ENCODE results near the gene SLCO3A1. TPM values are rescaled to one million over a fixed set of nuclear protein-coding genes. Genes with fewer than 3 reads are reported as not detected.

The SLCO3A1 gene
- total RNA-seq, 1 experiment from 2014 or later, result 9.1 TPM

DNA sequence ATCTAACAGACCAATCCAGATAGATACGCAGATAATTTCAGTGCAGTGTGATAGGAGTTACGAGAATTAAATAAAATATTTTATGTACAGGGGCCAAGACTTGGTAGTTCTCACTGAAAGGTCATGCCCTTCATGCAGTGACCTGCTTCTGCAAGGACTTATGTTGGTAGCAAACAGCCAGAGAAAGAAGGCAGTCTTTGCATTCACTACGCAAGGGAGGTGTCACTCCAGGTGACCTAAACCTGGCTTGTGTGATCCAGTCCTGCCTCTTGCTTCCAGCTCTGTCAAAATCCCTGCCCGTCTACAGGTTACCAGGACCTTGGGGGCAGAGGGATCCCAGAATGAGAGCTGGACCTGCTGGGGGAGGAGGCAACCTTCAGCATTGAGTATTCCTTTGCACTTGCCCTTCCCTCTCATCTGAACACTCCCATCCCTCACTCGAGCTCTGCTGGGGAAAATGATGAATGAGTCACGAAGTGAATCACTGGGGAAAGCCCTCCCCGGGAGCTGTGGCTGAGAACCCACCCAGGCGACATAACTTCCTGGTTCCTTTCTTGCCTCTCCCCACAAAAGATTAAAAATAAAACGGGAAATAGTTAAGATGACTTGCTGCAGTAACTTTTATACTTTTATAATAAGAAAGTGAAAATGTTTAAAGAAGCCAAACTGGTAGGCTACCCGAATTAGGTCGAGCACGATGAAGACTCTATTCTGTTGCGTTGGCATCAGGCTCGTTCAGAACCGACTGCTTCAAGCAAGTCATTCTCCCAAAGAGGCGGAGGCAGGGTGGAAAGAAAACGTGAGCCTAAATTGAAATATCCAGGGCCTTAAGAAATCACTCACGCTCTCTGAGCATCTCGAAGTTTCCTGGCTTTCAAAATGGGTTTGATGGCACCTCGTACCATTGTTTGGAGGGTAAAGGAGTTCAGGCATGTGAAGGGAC, 216.1 kb downstream of the SLCO3A1 start:
- H3K4me1 Mint-ChIP-seq, result peaks cover 6% of the 10 kb centered on the region
- H3K27ac Mint-ChIP-seq, result no peak overlapping the region
- no peak overlapping the region for H3K4me3 Mint-ChIP-seq
- ChIA-PET CTCF (interaction anchor here (1.7 kb wide), 1 partner anchor 10 kb away, joined by 6 read pairs; no protein-coding TSS in a partner anchor), POLR2A (interaction anchor here (0.7 kb wide), 1 partner anchor 385 kb away, joined by 4 read pairs; no protein-coding TSS in a partner anchor)
- DNase-seq (ENCODE audit: low spot score), result no peak
- H3K36me3 Mint-ChIP-seq, result no peaks in the 10 kb centered on the region
- ATAC-seq, result no peak
- 0 out of 2 replicates have a peak, but pooled peaks cover under 1% of the 10 kb centered on the region for H3K9me3 Mint-ChIP-seq
- no peaks in the 10 kb centered on the region for H3K27me3 Mint-ChIP-seq (ENCODE audit: low read depth)
- TF ChIP-seq, protein P1, sequence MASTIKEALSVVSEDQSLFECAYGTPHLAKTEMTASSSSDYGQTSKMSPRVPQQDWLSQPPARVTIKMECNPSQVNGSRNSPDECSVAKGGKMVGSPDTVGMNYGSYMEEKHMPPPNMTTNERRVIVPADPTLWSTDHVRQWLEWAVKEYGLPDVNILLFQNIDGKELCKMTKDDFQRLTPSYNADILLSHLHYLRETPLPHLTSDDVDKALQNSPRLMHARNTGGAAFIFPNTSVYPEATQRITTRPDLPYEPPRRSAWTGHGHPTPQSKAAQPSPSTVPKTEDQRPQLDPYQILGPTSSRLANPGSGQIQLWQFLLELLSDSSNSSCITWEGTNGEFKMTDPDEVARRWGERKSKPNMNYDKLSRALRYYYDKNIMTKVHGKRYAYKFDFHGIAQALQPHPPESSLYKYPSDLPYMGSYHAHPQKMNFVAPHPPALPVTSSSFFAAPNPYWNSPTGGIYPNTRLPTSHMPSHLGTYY (CRISPR knock-in tag; IDR thresholded peaks at IDR 0.05), result no peak
- TF ChIP-seq CBFB (CRISPR knock-in tag; IDR thresholded peaks at IDR 0.05; ENCODE audit: low read depth), result no peak
- TF ChIP-seq CREM (CRISPR knock-in tag; IDR thresholded peaks at IDR 0.05), result no peak
- no peak for TF ChIP-seq RORB (CRISPR knock-in tag; IDR thresholded peaks at IDR 0.05)
- no peak for TF ChIP-seq ETV6 (CRISPR knock-in tag; IDR thresholded peaks at IDR 0.05)
- TF ChIP-seq, protein P2, sequence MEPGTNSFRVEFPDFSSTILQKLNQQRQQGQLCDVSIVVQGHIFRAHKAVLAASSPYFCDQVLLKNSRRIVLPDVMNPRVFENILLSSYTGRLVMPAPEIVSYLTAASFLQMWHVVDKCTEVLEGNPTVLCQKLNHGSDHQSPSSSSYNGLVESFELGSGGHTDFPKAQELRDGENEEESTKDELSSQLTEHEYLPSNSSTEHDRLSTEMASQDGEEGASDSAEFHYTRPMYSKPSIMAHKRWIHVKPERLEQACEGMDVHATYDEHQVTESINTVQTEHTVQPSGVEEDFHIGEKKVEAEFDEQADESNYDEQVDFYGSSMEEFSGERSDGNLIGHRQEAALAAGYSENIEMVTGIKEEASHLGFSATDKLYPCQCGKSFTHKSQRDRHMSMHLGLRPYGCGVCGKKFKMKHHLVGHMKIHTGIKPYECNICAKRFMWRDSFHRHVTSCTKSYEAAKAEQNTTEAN (CRISPR knock-in tag; IDR thresholded peaks at IDR 0.05), result no peak
- TF ChIP-seq, protein P3, sequence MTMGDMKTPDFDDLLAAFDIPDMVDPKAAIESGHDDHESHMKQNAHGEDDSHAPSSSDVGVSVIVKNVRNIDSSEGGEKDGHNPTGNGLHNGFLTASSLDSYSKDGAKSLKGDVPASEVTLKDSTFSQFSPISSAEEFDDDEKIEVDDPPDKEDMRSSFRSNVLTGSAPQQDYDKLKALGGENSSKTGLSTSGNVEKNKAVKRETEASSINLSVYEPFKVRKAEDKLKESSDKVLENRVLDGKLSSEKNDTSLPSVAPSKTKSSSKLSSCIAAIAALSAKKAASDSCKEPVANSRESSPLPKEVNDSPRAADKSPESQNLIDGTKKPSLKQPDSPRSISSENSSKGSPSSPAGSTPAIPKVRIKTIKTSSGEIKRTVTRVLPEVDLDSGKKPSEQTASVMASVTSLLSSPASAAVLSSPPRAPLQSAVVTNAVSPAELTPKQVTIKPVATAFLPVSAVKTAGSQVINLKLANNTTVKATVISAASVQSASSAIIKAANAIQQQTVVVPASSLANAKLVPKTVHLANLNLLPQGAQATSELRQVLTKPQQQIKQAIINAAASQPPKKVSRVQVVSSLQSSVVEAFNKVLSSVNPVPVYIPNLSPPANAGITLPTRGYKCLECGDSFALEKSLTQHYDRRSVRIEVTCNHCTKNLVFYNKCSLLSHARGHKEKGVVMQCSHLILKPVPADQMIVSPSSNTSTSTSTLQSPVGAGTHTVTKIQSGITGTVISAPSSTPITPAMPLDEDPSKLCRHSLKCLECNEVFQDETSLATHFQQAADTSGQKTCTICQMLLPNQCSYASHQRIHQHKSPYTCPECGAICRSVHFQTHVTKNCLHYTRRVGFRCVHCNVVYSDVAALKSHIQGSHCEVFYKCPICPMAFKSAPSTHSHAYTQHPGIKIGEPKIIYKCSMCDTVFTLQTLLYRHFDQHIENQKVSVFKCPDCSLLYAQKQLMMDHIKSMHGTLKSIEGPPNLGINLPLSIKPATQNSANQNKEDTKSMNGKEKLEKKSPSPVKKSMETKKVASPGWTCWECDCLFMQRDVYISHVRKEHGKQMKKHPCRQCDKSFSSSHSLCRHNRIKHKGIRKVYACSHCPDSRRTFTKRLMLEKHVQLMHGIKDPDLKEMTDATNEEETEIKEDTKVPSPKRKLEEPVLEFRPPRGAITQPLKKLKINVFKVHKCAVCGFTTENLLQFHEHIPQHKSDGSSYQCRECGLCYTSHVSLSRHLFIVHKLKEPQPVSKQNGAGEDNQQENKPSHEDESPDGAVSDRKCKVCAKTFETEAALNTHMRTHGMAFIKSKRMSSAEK (CRISPR knock-in tag; IDR thresholded peaks at IDR 0.05; ENCODE audit: borderline replicate concordance), result no peak
- TF ChIP-seq, protein P4, sequence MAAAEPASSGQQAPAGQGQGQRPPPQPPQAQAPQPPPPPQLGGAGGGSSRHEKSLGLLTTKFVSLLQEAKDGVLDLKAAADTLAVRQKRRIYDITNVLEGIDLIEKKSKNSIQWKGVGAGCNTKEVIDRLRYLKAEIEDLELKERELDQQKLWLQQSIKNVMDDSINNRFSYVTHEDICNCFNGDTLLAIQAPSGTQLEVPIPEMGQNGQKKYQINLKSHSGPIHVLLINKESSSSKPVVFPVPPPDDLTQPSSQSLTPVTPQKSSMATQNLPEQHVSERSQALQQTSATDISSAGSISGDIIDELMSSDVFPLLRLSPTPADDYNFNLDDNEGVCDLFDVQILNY (CRISPR knock-in tag; IDR thresholded peaks at IDR 0.05), result no peak
- TF ChIP-seq, protein P5, sequence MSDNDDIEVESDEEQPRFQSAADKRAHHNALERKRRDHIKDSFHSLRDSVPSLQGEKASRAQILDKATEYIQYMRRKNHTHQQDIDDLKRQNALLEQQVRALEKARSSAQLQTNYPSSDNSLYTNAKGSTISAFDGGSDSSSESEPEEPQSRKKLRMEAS (CRISPR knock-in tag; IDR thresholded peaks at IDR 0.05), result no peak
- TF ChIP-seq, protein P6, sequence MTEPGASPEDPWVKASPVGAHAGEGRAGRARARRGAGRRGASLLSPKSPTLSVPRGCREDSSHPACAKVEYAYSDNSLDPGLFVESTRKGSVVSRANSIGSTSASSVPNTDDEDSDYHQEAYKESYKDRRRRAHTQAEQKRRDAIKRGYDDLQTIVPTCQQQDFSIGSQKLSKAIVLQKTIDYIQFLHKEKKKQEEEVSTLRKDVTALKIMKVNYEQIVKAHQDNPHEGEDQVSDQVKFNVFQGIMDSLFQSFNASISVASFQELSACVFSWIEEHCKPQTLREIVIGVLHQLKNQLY (CRISPR knock-in tag; IDR thresholded peaks at IDR 0.05), result no peak
- TF ChIP-seq GRHL2 (CRISPR knock-in tag; IDR thresholded peaks at IDR 0.05; ENCODE audit: insufficient replicate concordance, severe bottlenecking), result no peak
- TF ChIP-seq, protein P7, sequence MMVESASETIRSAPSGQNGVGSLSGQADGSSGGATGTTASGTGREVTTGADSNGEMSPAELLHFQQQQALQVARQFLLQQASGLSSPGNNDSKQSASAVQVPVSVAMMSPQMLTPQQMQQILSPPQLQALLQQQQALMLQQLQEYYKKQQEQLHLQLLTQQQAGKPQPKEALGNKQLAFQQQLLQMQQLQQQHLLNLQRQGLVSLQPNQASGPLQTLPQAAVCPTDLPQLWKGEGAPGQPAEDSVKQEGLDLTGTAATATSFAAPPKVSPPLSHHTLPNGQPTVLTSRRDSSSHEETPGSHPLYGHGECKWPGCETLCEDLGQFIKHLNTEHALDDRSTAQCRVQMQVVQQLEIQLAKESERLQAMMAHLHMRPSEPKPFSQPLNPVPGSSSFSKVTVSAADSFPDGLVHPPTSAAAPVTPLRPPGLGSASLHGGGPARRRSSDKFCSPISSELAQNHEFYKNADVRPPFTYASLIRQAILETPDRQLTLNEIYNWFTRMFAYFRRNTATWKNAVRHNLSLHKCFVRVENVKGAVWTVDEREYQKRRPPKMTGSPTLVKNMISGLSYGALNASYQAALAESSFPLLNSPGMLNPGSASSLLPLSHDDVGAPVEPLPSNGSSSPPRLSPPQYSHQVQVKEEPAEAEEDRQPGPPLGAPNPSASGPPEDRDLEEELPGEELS (CRISPR knock-in tag; IDR thresholded peaks at IDR 0.05), result no peak
- TF ChIP-seq, protein P8, sequence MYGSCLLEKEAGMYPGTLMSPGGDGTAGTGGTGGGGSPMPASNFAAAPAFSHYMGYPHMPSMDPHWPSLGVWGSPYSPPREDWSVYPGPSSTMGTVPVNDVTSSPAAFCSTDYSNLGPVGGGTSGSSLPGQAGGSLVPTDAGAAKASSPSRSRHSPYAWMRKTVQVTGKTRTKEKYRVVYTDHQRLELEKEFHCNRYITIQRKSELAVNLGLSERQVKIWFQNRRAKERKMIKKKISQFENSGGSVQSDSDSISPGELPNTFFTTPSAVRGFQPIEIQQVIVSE (CRISPR knock-in tag; IDR thresholded peaks at IDR 0.05; ENCODE audit: borderline replicate concordance), result no peak
- TF ChIP-seq, protein P9, sequence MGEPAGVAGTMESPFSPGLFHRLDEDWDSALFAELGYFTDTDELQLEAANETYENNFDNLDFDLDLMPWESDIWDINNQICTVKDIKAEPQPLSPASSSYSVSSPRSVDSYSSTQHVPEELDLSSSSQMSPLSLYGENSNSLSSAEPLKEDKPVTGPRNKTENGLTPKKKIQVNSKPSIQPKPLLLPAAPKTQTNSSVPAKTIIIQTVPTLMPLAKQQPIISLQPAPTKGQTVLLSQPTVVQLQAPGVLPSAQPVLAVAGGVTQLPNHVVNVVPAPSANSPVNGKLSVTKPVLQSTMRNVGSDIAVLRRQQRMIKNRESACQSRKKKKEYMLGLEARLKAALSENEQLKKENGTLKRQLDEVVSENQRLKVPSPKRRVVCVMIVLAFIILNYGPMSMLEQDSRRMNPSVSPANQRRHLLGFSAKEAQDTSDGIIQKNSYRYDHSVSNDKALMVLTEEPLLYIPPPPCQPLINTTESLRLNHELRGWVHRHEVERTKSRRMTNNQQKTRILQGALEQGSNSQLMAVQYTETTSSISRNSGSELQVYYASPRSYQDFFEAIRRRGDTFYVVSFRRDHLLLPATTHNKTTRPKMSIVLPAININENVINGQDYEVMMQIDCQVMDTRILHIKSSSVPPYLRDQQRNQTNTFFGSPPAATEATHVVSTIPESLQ (CRISPR knock-in tag; IDR thresholded peaks at IDR 0.05), result no peak
- TF ChIP-seq, protein P10, sequence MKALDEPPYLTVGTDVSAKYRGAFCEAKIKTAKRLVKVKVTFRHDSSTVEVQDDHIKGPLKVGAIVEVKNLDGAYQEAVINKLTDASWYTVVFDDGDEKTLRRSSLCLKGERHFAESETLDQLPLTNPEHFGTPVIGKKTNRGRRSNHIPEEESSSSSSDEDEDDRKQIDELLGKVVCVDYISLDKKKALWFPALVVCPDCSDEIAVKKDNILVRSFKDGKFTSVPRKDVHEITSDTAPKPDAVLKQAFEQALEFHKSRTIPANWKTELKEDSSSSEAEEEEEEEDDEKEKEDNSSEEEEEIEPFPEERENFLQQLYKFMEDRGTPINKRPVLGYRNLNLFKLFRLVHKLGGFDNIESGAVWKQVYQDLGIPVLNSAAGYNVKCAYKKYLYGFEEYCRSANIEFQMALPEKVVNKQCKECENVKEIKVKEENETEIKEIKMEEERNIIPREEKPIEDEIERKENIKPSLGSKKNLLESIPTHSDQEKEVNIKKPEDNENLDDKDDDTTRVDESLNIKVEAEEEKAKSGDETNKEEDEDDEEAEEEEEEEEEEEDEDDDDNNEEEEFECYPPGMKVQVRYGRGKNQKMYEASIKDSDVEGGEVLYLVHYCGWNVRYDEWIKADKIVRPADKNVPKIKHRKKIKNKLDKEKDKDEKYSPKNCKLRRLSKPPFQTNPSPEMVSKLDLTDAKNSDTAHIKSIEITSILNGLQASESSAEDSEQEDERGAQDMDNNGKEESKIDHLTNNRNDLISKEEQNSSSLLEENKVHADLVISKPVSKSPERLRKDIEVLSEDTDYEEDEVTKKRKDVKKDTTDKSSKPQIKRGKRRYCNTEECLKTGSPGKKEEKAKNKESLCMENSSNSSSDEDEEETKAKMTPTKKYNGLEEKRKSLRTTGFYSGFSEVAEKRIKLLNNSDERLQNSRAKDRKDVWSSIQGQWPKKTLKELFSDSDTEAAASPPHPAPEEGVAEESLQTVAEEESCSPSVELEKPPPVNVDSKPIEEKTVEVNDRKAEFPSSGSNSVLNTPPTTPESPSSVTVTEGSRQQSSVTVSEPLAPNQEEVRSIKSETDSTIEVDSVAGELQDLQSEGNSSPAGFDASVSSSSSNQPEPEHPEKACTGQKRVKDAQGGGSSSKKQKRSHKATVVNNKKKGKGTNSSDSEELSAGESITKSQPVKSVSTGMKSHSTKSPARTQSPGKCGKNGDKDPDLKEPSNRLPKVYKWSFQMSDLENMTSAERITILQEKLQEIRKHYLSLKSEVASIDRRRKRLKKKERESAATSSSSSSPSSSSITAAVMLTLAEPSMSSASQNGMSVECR (CRISPR knock-in tag; IDR thresholded peaks at IDR 0.05; ENCODE audit: borderline replicate concordance), result no peak
- no peak for TF ChIP-seq GTF2I (CRISPR knock-in tag; conservative IDR thresholded peaks at IDR 0.05)
